HG03064 (cell line): Measurements from ENCODE around the gene F7.
"Not testable (repeated sequence)": the region's sequence is repeated elsewhere in the genome, so short reads cannot be mapped to it uniquely, and the experiment has no call there.

Experiments
- ATAC-seq: cut with Tn5 transposase; IDR thresholded peaks from one replicate; pipeline ENCODE4 v1.9.1; 2021; ENCODE audit warnings: low read depth; ENCODE audit not compliant: unreplicated experiment

Gene F7

GRCh38 chr13:113070855-113071254, 34.7 kb upstream of the F7 start:
- no peak for ATAC-seq

- ATAC-seq = no peak
These were observed 33.2 kb upstream of the F7 start for GRCh38 chr13:113072376-113072775.

GRCh38 chr13:113073942-113074341, 31.6 kb upstream of the F7 start:
- no peak for ATAC-seq

- no peak for ATAC-seq
These were observed 31.2 kb upstream of the F7 start for GRCh38 chr13:113074401-113074800.

- no peak for ATAC-seq
These were observed 30.7 kb upstream of the F7 start for GRCh38 chr13:113074876-113075275.

- ATAC-seq = no peak
These were observed 29.9 kb upstream of the F7 start for GRCh38 chr13:113075711-113076110.

GRCh38 chr13:113076681-113077401, 28.8 kb upstream of the F7 start:
- no peak for ATAC-seq

GRCh38 chr13:113077566-113077952, 28.0 kb upstream of the F7 start:
- no peak for ATAC-seq

GRCh38 chr13:113077953-113078901, 27.4 kb upstream of the F7 start:
- ATAC-seq = no peak

GRCh38 chr13:113078902-113079780, 26.4 kb upstream of the F7 start:
- no peak for ATAC-seq

- not testable (repeated sequence) for ATAC-seq
These were observed 25.9 kb upstream of the F7 start for GRCh38 chr13:113079781-113080080.

GRCh38 chr13:113080361-113080831, 25.2 kb upstream of the F7 start:
- no peak for ATAC-seq

GRCh38 chr13:113080901-113081521, 24.6 kb upstream of the F7 start:
- ATAC-seq = no peak

- no peak for ATAC-seq
These were observed 23.2 kb upstream of the F7 start for GRCh38 chr13:113082198-113083021.

- ATAC-seq = no peak
These were observed 22.6 kb upstream of the F7 start for GRCh38 chr13:113083022-113083373.

- ATAC-seq = no peak
These were observed 22.1 kb upstream of the F7 start for GRCh38 chr13:113083402-113084061.

GRCh38 chr13:113084094-113084942, 21.3 kb upstream of the F7 start:
- ATAC-seq = no peak

GRCh38 chr13:113084943-113085540, 20.5 kb upstream of the F7 start:
- ATAC-seq = no peak
